Gastroesophageal sphincter (tissue), 3 donors: ENCODE data around the gene ARHGEF7.

Experiments
- CTCF ChIP-seq, 4 experiments: fragments of 200-600 bp in 2 of 4; fragments of 450-650 bp in 2 of 4; sonication (generic) in 1 of 4; IDR thresholded peaks; one replicate each; pipeline ENCODE4 v1.5.1; 2017 to 2019; ENCODE audit warnings: antibody characterized with exemption in 4 of 4, mild to moderate bottlenecking in 2 of 4, moderate library complexity in 2 of 4
- EP300 ChIP-seq: sonication (generic); formaldehyde crosslinking; IDR thresholded peaks from one replicate; pipeline ENCODE4 v1.6.1; 2017; ENCODE audit warnings: antibody characterized with exemption, mild to moderate bottlenecking
- POLR2A ChIP-seq, 2 donors: fragments of 450-650 bp; IDR thresholded peaks; one replicate each; pipeline ENCODE4 v1.6.1; 2017; ENCODE audit warnings: antibody characterized with exemption in 2 of 2, mild to moderate bottlenecking in 2 of 2, moderate library complexity in 1 of 2
- POLR2AphosphoS5 ChIP-seq: sonication (generic); formaldehyde crosslinking; IDR thresholded peaks from one replicate; pipeline ENCODE4 v1.6.1; 2017; ENCODE audit warnings: antibody characterized with exemption

- TF ChIP-seq EP300: no peak
- TF ChIP-seq CTCF (IDR thresholded peaks at IDR 0.05): no peak
- TF ChIP-seq POLR2A (IDR thresholded peaks at IDR 0.05): no peak
- no peak for TF ChIP-seq POLR2AphosphoS5
Observed at GRCh38 chr13:111074826-111075225, 40.3 kb upstream of the ARHGEF7 start.
